Stimulated activated naive CD8-positive, alpha-beta T cell treated with anti-CD3 and anti-CD28 coated beads, Interleukin-15, Interleukin-2, amounts not matched to agents 100 U/mL and 50 U/mL, for 24 hours (primary cell): ENCODE data around the gene CTBP2.

ENCODE experiments used
- ATAC-seq: fragments of 150-1000 bp; cut with Tn5 transposase; one replicate; pipeline ENCODE4 v1.10.0; 2021
- DNase-seq: peaks from one replicate; pipeline ENCODE4 v3.0.0; 2021

CTBP2 gene

DNA sequence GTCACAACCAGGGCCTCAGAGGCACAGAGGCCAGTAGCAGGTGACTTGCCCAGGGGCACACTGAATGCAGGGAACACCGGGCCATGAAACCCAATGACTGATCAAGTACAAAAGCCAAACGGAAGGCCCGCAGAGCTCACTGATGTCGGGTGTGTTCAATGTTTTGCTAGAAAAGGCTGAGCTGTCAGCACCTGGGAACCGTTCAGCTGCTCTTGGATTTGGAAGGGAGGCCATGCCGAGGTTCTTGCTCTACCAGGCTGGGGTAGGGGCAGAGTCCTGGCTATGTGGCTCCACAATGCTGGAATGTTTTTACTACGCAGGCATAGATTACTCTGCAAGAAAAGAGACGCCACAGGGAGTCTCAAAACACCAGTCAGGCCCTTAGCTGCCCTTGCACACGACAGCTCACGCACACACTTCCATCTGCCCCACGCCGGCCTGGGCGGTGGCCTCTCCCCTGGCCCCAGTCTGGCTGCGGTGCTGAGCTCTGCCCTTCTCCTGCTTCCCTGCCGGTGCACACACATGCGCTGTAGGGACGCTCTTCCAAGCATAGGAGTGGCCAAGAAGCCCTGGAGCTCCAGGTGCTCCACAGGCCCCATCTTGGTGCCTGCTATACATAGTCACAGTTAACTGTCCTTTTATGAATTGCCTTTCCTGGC, 138.5 kb downstream of the CTBP2 start:
- no peak for DNase-seq
- ATAC-seq = no peak

- no peak for DNase-seq
- ATAC-seq = no peak
These were observed 139.5 kb downstream of the CTBP2 start for GRCh38 chr10:125020871-125021270.

GRCh38 chr10:125020386-125020785, 140.0 kb downstream of the CTBP2 start:
- DNase-seq (no peak), ATAC-seq (no peak)

DNA sequence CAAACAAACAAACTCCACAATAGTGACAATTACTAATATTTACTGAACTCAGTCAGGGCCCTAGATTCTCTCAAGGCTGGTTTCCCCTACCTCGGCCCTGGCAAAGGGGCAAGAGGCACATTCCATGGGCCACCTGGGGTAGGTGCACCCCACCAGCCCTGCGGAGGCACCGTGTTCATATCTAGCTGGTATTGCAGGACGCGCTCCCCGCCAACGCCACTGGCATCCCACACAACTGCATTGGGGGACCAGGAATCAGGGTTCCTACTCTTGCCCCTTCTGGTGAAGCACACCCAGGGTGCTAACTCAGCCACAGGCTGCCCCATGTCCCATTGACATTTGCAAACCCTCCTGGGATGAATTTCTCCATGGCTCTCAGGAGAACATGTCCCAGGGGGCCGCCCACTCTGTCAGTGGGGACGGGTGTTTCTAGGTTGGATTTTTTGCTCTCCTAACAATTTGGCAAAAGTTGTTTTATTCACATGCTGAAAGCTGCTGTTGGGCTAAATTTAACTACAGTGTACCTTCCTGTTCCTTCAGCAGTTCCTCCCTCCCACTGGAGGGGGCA, 141.7 kb downstream of the CTBP2 start:
- DNase-seq (no peak), ATAC-seq (no peak)

DNA sequence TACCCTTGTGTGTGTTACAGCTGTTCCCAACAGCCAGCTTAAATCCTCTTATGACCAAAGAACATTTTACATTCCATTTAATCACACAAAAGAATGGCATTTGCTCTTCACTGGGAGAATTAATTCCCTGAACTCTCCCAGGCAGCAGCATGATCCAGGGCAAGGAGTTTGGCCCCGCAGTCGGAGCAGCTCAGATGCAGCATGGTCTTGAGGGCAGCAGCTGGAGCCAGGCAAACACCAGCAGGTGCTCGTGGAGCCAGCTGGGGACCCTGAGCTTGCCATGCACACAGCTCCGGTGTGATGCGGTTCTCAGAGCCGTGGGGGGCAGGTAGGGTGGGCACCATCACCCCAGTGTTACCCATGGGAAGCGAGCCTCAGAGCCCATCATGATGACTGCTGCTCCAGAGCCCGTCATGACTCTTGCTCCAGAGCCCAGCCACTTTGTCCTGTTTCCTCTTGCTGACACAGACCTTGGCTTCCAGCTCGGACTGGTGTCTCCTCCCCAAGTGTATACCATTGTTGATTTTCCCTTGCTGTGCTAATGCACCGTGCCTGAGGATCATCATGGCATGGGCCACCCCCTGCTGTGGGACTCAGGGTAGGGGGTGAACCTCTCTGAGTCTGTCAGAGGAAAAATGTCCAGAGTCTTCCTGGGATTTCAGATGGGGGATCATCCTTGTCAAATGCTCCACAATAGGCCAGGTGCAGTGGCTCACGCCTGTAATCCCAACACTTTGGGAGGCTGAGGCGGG, 142.6 kb downstream of the CTBP2 start:
- DNase-seq = no peak
- ATAC-seq = no peak

DNA sequence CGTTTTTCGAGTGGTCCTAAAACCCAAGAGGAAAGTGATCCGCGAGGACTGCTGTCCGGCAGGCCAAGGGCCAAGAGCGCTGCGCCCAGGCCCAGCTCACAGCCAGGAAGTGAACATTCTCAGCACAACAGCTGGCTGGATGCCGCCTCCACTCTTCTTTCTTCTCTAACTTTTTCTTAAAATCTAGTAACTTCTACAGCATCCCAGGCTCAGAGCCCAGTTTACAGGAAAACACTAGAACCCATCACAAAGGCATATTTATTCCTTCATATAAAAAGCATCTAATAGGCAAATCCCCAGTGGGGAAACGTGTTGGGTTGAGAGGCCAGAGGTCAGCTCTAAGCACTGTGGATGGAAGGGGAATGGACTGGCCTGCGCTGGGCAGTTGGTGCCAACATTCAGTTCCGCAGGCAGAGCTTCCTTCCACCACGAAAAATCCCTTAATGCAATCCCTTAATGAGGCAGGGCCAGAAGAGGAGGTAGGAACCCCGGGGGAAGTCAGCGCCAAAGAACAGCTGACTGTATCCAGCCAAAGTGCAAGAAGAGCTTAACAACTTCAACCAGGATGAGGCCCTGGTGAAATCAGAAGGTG, 143.7 kb downstream of the CTBP2 start:
- no peak for ATAC-seq
- no peak for DNase-seq

- ATAC-seq (no peak), DNase-seq (no peak)
These were observed 144.2 kb downstream of the CTBP2 start for GRCh38 chr10:125016123-125016522.

GRCh38 chr10:125015356-125015944, 144.9 kb downstream of the CTBP2 start:
- DNase-seq = no peak
- ATAC-seq = peak; percentile 17

DNA sequence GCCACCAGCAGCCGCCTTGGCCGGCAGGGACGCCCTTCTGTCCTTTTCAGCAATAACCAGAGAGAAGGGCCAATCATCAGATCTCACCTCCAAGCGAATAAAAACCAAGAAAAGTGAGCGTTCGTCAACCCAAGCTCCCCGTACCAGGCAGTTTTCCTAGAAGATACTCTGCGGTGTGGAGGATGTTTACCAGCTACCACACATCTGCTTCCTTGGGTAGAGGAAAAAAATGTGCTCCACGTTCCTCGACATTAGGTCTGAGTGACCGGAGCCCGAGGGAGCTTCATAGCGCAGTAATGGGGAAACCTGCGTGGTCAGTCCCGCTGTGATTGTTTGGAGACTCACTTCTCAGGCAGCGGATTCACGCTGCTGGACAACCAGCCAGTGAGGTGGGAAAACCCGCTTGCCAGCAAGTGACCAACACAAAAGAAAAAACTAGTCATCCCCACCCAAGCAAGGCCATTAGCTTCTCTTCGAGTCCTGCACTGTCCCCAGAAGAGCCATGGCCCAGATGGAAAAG, 145.5 kb downstream of the CTBP2 start:
- DNase-seq (no peak), ATAC-seq (no peak)

- no peak for ATAC-seq
These were observed 146.1 kb downstream of the CTBP2 start for GRCh38 chr10:125014086-125014830.

DNA sequence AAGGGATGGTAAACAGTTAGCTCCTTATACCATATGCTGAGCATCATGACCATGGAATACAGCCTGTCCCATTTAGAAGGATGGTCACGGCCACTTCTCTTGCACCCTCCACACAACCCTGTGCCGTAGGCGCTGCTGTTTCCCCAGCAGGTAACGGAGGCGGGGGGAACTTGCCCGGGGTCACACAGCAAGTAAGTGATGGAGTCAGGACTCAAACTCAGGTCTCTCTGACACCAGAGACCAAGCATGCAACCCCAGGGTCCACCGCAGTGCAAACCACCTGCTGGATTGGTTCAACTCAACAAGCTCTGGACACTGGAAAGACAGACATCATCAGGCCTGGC, 146.9 kb downstream of the CTBP2 start:
- DNase-seq = no peak
- no peak for ATAC-seq

More at GRCh38 chr10:125014086-125014830, 146.1 kb downstream of the CTBP2 start:
- no peak for DNase-seq

- no peak for ATAC-seq
- no peak for DNase-seq
These were observed 147.4 kb downstream of the CTBP2 start for GRCh38 chr10:125012851-125013528.

DNA sequence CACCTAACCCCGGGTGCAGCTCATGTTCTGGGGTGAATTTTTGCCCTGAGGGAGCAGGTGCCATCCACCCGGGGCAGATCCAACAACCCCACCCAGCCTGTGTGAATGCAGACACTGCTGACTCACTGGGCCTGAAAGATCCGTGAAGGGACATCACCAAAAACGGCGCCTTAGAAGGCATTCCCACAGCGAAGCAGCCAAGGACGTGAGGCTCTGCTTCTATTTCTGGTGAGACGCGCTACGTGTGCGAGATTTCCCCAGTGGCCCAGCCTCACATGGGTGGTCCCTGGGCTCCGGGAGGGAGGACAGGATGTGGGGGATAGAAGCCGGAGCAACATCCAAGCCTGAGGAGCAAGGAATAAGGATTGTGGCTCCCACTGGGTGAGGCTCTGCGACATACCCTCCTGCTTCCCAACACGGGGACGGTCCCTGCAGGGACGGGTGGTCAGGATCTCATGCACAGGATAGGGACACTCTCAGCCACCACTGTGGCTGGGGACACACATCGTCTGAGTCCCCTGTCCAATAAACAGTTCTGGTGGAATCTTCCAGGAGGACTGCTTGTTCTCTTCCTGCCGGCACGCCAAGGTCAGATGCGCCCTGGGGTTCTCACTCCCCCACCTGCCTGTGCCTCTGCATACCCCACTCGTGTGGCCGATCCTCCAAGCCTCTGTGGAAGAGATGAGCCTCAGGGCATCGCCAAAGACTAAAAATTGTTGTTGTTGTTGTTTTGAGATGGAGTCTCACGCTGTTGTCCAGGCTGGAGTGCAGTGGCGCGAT, 148.2 kb downstream of the CTBP2 start:
- ATAC-seq (no peak), DNase-seq (no peak)

DNA sequence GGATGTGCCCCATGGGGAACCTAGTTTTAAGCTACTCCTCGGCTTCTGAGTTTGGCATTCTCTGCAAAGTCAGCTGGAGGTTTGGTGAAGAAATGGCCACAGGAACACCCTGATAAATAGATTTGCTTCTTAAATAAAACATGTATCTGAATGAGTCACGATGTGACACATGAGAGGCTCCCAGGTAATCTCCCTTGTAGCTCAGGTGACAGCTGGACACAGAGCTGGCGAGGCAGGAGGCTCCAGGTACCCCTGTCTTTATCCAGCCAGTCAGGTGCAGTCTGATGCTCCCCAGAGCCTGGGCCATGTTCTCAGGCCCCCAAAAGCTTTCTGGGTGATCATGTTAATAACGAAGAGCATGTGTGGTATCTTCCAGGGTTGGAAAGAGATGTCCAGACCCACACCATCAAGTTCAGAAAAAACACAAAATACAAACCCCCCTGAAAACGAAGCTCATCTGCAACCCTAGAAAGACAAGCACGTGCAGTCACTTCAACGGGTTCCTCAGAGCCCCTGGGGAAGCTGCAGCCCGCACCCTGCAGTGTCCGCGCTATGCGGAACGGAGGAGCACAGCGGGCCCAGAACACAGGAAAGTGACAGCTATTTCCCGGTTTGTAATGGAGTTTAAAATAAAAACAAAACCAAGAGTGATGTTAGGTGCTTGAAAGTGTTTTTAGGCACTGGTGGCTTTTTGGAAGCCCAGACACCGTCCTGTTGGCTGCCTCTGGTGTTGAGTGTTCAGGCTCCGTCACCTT, 149.0 kb downstream of the CTBP2 start:
- ATAC-seq (no peak), DNase-seq (no peak)

DNA sequence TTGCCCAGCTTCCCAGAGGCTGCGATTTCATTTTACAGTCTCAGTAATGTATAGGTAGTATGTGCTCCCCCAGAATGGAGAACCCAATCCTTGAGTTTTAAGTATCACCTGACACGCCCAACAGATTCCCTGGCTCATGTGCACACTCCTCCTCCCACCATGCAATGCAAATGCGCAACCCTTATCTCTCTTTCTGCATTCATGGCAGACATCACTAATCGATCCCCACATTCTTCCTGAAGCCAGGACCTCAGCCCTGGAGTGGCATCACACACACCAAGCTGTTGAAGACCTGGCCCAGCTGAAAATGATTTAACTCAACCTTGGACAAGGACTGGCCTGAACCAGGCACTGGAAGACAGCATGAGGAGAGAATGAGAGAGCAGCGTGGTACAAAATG, 150.0 kb downstream of the CTBP2 start:
- no peak for ATAC-seq
- no peak for DNase-seq

DNA sequence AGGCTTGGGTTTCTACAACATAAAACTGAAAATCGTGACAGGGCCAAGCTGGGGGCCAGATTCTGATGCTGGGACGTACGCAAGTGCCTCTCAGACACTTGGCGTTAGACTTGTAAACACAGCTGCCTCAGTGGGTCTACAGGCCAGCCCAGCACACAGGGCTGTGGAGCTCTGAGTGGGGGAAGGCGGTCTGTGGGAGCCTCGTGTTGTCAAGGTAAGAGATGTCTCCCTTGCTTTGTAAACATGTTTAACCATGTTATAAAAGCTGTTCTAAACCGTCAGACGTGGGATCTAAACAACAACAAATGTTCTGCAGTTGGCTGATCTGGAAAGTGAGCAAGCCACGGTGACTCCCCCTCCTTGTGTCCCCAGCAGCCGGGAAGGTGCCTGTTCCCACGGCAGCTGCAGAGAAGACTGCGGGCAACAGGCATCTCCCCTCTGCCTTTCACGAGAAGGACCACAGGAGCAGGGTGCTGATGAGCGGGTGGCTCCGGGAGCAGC, 150.7 kb downstream of the CTBP2 start:
- ATAC-seq (no peak), DNase-seq (no peak)

DNA sequence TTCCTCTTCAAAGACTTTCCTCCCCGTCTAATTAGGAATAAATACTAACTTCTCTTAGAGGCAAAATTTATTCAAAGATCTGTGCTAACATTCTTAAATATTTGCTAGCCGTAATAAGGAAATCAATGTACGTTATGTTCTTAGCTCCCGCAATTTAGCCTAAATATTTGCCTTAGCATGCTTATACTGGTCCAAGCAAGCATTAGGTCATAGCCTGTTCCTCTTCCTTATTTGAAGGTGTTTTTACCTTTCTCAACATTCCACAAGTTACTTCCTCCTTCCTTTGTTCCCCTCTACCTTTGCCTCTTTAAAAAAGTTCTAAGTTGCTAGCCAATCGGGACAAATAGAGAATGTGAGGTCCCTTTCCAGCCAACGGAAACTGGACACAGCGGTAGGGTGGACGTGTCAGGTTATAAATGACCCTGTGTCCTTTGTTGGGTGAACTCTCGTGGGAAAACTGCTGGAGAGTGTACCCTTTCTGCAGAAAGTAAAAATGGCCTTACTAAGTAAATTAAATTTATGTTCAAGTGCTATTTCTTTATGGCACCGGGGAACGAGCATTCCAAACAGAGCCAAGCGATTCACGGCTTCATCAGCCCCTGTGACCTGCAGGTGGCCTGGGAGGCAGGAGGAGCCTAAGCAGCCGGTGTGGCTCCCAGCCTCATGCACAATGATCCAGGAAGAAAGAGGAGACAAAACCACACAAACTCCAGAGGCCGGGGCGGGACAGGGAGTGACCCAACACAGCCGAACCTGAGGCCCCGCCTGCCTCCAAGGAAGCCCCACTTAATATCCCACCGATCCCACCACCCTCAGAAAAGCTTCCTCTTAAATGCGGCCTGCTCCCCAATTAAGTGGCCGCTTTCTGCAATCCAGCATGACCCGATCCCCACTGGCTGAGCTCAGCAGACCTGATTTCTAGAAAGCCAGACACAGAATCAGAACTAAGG, 151.4 kb downstream of the CTBP2 start:
- no peak for DNase-seq
- ATAC-seq = no peak

- no peak for DNase-seq
- no peak for ATAC-seq
These were observed 152.9 kb downstream of the CTBP2 start for GRCh38 chr10:125007436-125007835.
